GM19452 (cell line): ENCODE results near the gene CLDN1.

Experiments used
- ATAC-seq: cut with Tn5 transposase; IDR thresholded peaks from one replicate; pipeline ENCODE4 v1.9.1; 2021; ENCODE audit not compliant: unreplicated experiment

The CLDN1 gene

GRCh38 chr3:190321789-190322603 lies at the start of gene CLDN1:
TSS of gene CLDN1 (minus strand) at chr3:190322446. CDS start at chr3:190322206, 240 bp downstream.
- ATAC-seq, result peak; percentile 80

DNA sequence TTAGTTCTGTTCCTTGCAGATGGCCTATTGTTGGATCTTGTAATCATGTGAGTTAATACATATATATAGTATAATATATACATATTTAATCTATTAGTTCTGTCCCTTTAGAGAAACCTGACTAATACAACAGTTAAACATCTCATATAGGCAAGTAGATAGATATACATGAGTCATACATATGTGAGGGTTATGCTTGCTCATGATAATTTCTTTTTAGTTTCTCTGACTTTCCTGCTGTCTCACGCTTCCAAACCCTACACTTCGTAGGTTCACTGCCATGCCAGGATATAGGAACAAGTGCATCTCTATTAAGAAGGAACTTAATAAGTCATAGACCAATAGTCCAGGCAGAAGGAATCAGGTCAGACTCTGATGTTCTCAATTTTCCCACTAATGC lies 48.9 kb upstream of the CLDN1 start:
- no peak for ATAC-seq

DNA sequence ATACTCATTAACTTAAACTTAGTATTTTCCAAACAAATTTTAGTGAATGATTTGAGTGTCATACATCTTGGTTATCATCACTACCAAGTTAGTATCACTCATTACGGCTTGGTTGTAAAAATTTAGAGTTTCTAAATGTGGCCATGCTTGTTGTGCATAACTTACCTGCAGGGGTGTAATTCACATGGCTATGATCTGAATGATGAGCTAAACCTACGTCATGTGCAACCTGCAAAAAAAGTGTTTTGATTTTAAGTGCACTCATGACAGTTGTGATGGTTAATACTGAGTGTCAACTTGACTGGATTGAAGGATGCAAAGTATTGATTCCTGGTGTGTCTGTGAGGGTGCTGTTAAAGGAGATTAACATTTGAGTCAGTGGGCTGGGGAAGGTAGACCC lies 48.1 kb upstream of the CLDN1 start:
- no peak for ATAC-seq

- ATAC-seq, result no peak
Observed at GRCh38 chr3:190369668-190370295, 47.5 kb upstream of the CLDN1 start.

DNA sequence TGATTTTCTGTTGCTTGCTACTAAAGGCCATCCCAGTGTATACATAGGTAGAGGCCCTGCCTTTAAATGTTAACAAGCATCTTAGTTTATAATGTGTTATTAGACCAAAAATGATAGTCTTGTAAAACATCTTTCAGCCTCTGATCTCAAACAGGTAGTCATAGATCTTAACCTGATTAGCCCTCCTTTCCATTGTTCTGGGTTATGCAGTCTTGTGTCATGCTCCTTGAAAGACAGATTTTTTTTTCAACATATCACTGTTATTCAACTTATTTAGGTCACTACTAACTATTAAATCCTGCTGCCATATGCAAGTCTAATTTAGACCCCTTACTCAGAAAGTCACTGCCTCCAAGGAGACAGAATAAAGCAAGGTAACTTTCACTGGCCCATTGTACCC lies 46.6 kb upstream of the CLDN1 start:
- no peak for ATAC-seq

- no peak for ATAC-seq
Observed at GRCh38 chr3:190366133-190366532, 43.9 kb upstream of the CLDN1 start.

GRCh38 chr3:190362258-190362657 lies 40.0 kb upstream of the CLDN1 start:
- ATAC-seq, result no peak

GRCh38 chr3:190361791-190362190 lies 39.5 kb upstream of the CLDN1 start:
- ATAC-seq, result no peak

DNA sequence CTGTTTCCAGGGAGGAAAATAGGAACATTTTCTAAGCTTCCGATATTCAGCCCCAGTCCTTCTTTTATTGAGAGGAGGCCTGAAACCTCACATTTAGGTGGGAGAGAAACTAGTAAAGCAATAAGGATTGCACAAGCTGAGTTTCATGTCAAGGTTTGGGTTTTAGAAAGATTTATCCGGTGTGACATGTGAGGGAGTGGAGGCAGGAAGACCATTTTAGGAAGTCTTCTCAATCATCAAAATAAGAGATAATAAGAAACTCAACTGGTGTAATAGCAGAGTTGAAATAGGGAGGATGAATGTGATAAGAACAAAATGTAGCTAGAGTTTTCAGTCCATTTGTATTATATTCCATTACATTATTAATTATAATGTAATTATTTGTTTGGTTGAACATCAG lies 38.0 kb upstream of the CLDN1 start:
- no peak for ATAC-seq

- ATAC-seq, result no peak
Observed at GRCh38 chr3:190359813-190360212, 37.6 kb upstream of the CLDN1 start.

GRCh38 chr3:190357468-190357867 lies 35.2 kb upstream of the CLDN1 start:
- no peak for ATAC-seq

- no peak for ATAC-seq
Observed at GRCh38 chr3:190356246-190356645, 34.0 kb upstream of the CLDN1 start.

DNA sequence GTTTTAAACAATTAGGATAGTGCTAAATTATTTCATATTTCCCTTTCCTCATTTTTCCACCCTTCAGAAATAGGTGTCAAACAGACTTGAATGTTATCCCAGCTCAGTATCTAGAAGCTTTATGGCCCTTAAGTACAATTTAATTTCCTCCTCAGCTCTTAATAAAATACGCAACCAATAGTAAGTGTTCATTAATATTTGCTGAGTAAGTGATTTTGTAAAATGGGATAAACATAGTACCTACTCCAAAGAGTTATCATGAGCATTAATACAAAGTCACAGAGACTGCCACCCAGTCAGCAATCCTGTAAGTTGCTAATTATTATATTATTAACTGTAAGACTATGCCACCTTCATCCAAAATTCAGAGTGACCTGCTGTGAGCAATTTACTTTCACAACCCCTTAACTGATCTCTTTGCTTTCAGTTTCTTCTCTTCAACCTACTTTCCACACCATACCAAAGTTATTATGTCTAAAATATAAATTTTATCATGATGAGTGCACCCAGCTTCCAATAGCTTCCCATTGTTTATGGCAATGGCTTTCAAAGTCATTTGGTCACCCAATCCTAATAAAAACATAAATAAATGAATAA lies 30.7 kb upstream of the CLDN1 start:
- ATAC-seq, result no peak

DNA sequence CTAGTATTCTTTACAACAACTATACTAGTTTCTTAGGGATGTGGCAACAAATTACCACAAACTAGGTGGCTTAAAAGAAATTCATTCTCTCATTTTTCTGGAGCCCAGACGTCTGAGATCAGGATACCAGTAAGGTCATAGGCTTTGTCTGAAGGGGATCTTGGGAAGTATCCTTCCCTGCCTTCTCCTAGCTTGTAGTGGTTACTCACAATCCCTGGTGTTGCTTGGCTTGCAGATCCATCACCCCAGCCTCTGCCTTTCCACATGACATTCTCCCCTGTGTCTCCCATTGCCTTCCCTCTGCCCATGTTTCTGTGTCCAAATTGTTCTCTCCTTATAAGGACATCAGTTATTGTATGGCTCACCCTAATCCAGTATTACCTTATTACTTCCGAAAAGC lies 24.3 kb upstream of the CLDN1 start:
- no peak for ATAC-seq

GRCh38 chr3:190345878-190346277 lies 23.6 kb upstream of the CLDN1 start:
- no peak for ATAC-seq

- ATAC-seq, result no peak
Observed at GRCh38 chr3:190345027-190345821, 23.0 kb upstream of the CLDN1 start.

- ATAC-seq, result no peak
Observed at GRCh38 chr3:190340071-190340470, 17.8 kb upstream of the CLDN1 start.

DNA sequence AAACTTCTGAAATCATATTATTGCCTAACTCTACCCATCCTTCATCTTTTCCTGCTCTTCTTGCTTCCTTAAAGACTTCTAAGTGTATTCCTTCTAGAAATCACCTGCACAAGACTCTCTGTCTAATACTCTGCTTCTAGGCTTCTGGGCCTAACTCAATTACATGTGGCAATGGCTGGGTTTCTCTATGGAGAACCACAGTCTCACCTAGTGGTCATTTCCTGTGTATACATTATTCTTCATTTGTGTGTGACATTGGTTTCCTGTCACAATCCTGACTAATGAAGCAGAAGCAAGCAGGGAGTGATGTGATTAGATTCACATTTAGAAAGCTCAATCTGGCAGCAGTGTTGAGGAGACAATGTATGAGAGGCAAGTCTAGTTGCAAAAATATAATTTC lies 16.9 kb upstream of the CLDN1 start:
- peak; percentile 77 for ATAC-seq

GRCh38 chr3:190338717-190339116 lies 16.5 kb upstream of the CLDN1 start:
- ATAC-seq, result no peak

DNA sequence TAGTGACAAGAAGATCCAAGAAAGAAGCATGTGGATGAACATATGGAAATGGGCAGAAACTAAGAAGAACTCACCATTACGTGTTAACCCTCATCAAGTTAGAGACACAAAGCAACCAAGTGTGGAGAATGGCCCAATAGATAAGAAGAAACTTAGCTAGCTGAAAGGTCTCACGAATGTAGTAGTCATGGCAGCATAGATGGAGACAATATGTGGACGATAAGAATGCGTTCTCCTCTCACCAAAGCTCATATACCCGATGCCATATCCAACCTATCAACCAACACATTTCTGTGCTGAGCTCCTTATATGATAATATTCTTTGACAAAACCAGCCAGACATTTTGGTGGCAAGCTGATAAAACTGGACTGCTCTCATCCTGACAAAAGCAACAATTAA lies 15.1 kb upstream of the CLDN1 start:
- no peak for ATAC-seq

DNA sequence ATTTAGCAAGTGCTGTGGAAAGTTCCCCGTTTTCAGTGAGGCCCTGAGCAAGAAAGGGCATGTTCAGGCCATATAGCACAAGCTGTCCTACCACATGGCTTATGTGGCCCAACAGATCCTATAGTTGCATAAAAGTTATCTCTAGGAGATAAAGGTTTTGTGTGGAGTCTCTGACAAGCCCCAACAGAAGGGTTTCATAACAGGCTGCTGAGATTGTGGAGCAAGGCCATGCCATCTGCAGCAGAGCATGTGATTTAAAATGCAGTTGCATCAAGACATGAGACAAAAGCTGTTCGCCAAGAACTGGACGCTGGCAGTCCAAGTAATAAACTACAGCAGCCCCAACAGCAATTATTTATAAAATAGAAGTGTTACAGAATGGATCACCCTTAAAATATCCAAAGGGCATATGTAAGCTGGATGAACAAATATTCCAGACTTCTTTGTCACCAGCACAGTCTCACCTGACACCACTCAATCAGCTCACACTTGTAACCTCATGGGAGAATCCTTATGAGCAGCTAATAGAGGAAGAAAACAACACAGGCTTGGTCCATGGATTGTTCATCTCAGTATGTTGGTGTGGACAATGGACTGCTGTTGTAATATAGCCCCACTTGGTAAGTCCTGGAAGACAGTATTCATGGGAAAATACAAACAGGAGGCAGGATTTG lies 14.4 kb upstream of the CLDN1 start:
- no peak for ATAC-seq
